Stromal cell of bone marrow (primary cell): ENCODE measurements around the gene MUC6.
A peak's percentile ranks its signal among the peaks of the same experiment; 100 is the strongest.

Experiments
- DNase-seq: peaks from one replicate; pipeline ENCODE4 v3.0.0-alpha.2; 2012; ENCODE audit warnings: low read depth

The MUC6 gene

DNA sequence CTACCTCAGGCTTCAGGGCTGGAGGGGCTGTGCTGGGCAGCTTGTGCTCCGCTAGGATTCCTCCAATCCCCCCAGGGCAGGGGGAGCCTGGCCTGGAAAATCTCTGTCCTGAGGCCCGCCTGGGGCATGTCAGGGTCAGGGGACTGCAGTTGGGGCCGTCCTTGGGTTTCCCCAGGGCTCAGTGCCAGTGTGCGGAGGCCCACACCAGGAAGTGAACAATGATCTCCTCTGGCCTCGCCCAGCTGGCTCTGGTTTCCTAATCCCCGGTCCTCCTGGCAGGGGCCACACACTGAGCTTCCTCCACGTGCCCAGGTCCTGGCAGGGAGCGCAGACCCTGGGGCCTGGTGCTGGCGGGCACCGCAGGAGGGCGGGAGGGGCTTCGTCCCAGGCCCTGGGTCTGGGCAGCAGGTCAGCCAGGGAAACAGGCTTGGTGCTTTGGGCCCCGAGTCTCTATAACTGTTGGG is 36.8 kb upstream of the MUC6 start:
- DNase-seq = peak; percentile 17

DNA sequence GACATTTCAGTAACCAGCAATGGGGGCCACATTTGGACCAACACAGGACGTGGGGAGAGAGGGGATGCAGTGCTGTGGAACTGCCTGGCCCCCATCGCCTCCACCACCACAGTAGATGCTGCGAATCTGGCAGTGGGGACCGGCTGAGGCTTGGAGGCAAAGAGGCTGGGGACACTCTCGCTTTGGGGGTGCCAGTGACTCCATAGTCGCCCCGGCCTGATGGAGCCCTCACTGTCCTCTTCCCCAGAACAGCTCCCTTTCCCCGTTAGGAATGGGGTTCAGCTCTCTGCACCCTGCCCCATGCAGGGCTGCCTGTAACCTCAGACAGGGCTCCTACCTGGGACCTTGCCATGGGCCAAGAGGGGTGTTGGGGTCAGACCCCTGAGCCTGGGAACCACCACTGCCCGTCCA is 36.3 kb upstream of the MUC6 start:
- DNase-seq = no peak

DNA sequence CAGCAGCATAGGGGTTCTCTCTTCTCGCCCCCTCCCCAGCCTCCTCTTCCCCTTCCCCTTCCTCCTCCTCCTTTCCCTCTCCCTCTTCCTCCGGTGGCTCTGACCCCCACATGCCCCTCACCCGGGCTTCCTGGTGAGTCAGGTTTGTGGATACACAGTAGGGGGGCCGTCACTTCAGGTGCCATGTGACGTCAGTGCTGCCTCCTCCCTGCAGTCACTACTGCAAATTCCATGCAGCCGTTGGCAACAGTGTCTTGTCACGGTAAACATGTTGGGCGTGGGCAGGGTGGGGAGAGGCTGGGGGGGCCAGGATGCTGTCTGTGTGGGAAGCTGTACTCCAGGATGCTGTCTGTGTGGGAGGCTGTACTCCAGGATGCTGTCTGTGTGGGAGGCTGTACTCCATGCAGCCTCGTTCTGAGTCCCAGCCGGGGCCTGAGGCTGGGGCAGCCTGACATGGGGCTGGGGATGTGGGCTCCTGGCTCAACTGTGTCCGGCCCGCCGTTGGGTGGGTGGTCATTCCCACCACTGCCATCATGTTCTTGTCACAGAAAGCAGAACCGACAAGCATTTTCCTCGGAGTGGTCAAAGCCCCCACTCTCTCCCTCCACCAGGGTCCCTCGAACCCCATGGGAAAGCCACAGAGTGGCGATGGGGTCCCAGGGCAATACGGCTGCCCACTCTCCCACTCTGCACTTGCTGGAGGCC is 35.8 kb upstream of the MUC6 start:
- DNase-seq = no peak

DNA sequence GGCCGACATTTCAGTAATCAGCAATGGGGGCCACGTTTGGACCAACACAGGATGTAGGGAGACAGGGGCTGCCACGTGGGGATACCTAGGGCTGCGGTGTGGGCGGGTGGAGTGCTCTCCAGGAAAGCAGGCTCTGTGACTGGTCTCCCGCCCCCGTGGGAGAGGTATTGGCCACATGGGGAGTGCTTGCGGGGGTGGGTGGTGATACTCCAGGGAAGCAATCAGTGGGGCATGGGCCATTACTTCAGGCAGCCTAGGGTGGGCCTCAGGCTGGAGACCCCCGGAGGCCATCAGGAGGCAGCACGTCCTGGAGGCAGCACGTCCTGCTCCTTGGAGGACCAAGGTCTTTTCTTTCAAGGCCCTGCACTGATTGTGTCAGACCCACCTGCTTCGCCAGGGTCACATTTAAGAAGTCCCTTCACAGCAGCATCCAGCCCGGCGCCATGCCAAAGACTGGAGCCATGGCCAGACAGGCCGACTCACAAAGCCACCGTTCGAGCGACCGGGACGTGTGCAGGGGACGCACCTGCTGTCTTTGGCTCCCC is 35.1 kb upstream of the MUC6 start:
- no peak for DNase-seq

DNA sequence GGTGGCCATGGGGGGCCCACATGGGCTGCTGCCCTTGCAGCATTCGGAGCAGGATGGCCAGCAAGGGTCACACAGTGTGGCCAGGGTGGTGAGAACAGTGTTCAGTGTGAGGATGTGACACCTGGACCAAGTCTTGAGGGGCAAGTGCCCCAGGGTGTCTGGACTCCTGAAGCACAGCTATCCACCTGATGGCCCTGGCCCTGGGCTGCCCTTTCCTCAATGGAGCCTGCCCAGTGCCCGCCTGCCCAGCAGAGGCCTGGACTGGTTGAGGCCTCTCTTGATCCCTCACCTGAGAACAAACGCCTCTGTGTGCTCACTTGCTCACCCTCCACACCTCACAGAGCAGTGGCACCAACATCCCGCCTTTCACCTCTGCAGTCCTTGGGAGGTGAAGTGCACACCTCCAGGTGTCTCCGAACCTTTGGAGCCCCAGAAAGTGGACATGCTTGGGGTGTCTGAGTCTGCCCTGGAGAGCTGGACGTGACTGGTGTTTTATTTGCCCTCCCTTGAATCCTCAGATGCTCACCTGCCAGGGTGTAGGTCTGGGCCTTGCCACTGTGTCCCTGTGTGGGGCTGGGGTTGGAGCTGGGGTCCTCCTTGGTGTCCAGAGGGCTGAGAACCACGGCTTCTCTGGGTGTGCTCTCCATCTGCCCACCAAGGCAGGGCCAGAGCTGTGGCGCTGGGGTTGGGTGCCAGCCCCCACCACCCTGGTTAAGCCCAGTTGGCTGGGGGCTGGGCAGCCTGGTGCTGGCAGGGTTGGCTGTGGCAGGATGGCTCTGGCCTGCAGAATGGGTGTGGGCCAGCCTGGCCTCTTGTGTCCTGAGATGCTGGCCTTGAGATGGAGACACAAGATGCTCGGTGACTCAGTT is 34.3 kb upstream of the MUC6 start:
- no peak for DNase-seq

DNA sequence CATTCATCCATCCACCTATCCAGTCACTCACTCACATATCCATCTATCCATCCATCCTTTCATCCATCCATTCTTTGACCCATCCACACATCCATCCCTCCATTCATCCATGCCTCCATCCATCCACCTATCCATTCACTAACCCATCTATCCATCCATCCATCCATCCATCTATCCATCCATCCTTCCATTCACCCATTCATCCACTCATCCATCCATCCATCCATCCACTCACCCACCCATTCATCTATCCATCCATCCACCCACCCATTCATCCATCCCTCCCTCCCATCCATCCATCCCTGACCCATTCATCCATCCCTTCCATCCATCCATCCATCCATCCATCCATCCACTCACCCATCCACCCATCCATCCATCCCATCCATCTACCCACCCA is 33.2 kb upstream of the MUC6 start:
- DNase-seq = no peak

DNA sequence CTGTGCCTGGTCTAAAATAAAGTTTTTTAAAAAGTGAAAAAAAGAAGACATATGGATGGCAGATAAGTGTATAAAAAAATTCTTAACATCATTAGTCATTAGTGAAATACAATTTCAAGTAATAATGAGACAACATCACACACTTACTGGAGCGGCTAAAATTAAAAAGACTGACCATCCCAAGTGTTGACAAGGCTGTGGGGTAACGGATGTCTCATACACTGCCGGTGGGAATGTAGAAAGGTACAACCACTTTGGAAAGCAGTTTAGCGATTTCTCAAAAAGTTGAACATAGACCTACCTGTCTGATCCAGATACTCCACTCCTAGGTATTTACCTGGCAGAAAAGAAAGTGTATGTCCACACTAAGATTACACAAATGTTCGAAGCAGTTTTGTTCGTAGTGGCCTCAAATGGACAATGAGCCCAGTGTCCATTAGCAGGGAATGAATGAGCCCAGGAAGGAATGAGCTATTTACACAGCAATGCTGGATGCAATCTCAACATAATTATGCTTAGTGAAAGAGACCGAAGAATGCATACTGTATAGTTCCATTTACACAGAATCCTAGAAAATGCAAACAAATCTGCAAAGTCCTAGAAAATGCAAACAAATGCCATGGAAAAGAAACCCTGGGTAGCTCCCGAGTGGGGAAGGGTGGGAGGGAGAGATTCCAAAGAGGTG is 31.4 kb upstream of the MUC6 start:
- no peak for DNase-seq

DNA sequence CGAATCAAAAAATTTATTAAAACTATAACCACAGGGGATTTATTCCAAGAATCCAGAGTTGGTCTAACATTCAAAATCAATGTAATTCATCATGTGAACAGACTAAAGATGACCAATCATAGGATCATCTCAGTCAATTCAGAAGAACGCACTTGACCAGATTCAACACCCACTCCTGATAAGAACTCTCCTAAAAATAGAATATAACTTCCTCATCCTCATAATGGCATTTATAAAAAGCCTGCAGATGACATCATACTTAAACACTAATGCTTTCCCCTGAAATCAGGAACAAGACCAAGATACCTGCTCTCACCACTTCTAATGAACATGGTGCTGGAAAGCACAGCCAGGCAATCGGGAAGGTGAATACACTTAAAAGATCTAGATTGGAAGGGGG is 27.6 kb upstream of the MUC6 start:
- no peak for DNase-seq

DNA sequence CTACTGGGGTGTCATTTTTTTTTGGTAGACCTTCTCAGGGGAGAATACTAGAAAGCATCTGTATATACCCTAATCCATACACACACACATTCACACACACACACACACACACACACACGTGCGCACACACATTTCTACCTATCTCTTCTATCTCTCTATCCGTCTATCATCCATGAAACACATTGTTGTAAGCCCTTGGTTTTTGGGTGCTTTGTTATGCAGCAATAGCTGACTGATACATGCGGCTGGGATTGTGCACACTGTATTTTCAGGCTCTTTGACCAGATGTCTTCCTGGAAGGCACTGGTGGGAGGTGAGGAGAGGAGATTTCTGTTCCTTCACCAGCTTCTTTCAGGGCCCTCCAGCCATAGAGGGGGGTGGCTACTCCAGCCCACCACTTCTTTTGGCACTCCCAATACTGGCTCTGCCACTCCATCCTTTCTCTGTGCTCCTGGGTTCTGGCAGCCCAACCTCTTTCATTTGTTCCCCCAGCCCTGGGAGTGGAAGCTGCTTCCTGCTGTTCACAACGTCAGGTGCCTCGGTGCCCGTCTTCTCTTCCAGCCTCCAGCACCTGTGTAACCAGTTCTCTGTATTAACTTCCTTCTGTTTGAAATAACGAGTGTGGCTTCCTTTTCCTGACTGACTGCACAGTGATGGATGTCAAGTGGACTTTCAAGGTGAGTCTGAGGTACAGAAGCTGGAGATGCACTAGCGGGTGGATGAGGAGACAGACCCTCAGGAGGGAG is 25.7 kb upstream of the MUC6 start:
- no peak for DNase-seq

DNA sequence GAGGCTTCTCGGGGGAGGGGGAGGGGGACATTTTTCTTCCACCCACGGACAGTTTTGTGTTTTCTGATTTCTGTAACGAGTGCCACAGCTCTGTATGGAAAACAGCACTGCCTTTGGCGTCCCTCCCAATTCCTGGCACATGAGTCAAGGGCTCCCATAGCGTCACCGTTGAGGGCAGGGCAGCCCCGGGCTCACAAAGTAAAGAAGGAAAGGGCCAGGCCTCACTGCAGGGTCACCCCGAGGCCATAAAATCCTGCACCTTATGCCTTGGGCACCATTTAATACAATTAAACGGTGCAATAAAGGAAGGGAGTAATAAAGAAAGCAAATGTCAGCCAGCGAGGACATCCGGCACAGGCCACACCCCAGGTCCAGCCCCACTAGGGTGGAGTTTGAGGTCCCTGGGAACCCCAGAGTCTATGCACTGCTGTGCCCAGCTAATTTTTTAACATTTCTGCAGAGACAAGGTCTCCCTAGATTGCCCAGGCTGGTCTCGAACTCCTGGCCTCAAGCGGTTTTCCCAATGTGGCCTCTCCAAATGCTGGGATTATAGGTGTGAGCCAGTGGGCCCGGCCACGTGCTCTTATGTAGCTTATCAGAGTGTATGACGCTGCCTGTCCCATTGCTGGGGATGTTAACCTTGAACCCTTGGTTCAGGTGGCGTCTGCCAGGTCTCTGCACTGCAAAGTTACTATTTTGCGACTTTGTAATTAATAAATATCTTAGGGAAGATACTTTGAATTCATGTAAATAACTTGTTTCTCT is 24.5 kb upstream of the MUC6 start:
- DNase-seq = peak; percentile 76

DNA sequence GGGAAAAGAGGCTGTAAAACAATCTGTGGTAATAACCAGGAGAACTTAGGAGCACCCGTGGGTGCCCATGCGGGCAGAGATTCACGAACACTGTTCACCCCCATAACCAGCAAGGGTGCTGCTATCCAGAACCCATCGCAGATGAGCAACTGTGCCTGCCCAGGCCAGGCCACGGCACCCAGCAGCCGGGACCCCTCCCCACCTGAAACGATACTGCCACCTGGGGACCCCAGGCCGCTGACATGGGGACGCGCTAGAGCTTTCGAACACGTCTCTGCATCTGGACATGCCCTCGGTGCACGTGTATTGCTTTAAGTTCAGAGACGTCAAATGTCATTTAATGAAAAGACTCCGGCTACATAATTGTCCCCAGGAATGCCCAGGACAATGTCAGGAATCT is 23.9 kb upstream of the MUC6 start:
- no peak for DNase-seq

DNA sequence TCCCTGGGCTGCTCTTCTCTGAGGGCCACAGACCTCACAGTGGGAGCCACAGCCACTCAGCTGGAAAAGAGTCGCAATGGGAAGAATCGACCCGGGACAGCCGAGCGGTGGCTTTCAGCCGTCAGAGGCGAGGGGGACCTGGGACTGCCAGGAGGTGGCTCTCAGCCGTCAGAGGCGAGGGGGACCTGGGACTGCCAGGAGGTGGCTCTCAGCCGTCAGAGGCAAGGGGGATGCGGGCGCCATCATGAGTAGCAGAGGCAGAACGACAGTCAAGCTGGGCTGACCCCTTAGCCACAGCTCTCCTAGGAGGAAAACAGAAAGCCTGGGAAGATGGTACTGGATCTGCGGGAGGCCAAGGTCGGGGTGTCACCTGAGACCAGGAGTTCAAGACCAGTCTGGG is 23.2 kb upstream of the MUC6 start:
- DNase-seq = no peak

DNA sequence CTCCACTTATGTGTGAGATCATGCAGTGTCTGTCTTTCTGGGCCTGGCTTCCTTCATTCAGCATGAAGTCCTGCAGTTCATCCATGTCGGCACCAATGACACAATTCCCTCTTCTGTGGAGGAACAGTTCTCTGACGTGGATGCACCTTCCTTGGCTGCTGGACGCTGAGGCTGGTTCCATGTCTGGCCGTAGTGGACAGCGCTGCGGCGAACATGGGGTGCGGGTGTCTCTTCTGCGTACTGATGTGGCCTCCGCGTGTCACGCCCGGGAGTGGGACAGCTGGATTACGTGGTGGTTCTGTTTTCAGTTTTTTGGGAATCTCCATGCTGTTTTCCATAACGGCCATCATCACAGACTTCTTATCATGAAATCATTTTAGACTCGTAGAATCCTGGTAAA is 21.3 kb upstream of the MUC6 start:
- no peak for DNase-seq

DNA sequence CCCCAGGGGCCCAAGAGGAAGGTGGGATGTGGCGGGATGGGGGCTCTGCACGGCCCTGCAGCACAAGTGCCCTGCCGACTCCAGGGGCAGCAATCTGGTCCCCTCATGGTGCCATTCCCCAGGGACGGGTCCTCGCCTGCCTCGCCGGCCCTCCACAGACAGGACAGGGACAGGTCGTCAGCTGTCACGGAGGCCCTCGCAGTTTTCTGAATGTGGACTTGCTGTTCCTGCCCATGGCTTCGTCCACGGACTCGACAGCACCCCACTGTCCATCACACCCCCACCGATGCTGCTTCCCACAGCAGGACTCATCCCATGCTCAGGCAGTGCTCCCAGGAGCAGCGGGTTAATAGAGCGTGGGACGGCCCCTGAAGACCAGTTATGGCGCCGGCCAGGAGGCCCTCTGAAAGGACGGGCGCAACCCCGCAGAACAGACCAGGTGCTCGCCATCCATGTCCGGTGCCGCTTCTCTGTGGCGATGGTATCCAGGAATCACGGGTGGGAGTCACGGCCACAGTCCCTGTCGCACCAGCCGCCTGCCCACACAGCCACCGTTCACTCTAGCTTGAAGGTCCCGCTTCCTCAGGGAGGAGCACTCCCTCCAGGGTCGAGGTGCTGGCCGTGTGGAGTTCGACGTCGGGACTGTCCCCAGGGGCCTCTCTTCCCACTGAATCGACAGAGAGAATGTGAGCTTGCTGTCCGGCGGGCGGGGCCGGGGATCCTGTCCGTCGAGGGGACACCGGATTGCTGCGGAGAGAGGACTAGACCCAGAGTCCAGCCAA is 19.7 kb upstream of the MUC6 start:
- no peak for DNase-seq

DNA sequence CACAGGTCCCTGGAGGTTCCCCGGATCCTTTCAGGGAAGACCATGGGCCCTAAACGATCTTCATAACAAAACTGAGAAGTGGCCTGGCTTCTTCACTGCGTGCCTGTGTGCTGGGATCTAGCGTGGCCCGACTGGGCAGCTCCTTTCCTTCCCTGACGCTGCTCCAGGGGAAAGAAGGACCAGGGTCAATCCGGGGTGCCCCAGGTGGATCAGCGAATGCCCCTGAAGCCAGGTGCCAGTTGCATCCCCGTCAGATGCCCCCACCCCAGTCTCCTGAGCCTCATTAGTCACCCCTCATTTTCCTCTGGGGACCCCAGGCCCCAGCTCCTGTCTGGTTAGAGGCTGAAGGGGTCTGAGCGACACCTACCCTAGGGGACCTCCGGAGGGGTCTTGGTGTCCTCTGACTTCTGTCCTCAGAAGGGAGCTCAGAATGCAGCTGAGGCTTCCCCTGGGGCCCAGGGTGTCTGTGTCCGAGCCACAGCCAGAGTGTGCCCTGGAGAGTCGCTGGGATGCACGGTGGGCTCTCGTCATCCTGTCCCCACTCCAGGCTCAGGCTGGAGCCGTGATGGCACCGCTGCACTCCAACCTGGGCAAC is 18.7 kb upstream of the MUC6 start:
- no peak for DNase-seq

DNA sequence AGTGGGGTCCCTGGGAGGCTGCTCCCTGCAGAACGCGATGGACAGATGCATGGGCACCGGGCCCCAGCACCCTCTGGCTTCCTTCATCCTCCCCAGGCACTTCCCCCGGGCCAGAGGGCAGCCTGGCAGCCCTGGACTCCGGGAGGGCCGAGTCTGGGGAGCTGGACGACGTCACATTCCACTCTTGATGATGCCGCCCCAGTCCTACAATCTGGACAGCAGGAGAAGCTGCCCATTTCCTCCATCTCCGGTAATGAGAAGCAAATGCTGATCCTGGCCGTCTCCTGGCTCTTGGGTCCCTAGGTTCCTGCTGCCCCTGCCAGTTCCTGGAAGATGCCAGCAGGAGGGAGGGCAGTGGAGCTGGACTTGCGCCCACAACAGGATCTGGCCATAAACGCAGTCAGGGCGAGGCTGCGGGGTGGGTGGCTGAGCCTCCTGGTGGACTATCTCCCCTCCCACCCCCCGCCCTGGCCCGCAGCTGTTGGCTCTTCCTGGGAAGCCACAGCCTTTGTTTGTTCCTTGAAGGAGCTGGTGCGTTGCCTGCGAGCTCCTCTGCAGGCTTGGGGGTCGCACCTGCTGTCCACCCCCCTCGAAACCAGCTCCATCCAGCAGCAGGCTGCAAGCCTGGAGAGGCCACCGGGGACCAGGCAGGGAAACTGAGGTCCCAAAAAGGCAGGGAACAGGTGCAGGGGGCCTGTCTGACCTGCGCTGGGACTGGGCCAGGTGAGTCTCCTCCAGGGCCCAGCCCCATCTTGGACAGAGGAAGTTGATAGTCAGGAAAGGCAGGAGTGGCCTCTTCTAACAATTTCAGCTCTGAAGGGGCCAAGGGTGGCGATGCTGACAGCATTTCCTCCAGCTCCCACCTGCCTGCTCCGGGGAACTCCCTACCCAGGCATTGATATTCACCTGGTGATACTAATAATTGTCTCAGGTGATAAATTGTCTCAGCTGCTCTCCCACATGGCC is 17.9 kb upstream of the MUC6 start:
- no peak for DNase-seq

DNA sequence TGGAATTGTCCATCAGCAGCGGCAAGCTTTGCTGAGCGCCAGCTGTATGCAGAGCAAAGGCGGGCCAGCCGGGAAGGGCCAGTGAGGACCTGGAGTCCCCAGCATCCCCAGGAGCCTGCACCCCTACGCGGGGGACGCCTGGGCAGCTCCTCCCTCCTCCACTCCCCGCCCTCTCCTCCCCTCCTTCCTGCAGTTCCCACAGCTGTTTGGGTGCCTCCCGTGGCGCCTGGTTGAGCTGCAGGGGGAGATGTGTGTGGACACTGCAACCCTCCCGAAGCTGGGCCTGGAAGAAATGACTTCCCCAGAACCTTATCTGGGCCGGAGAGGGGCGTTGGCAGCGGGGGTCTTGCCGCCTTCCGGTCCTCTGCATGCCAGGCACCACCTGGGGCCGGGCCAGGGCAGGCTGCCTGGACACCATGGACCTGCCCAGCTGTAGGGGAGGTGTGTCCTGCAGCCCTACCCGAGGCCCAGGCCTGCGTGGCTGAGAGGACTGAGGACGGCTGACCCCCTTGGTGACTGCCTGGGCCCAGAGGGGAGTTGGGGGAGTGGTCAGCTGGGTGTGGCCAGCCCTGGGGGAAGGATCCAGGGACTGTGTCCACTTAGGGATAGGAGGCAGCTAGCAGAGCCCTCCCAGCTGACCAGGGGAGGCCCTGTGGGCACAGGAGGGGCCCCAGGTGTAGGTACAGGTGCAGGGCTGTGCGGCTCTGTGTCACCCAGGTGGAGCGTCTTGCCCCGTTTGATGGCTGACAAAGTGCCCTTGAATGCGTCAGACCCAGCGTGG is 16.8 kb upstream of the MUC6 start:
- no peak for DNase-seq
